ENCODE measurements around the gene EPHB6. TPM values are rescaled to one million over a fixed set of nuclear protein-coding genes. Genes with fewer than 3 reads are reported as not detected.

EPHB6 gene
- total RNA-seq, 2 donors from 2014 or later = 37.1 to 84.0 TPM

DNA sequence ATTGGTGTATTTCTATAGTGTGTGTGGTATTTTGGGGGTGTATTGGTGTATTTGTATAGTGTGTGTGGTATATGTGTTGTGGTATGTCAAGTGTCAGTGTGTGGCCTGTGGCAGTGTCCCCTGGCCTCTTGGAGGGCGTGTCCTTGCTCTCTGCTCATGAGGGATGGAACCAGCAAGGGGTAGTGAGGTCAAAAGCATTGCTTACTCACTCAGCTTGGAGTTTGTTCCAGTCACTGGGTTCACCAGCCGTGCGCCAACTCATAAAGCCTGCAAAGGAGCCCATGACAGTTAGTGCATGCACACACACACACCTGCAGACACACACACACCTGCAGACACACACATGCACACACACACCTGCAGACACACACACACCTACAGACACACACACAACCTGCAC lies 34.9 kb downstream of the EPHB6 start:
- H3K36me3 ChIP-seq (replicated peaks in 1 of 2; ENCODE audit: insufficient read depth in 1 of 2, low read depth in 2 of 2) = no peaks in the 10 kb centered on the region
- H3K27me3 ChIP-seq = no peaks in the 10 kb centered on the region
- intact Hi-C loops (cut with DNase I) = no loop called here
- no peak overlapping the region for H3K4me3 ChIP-seq
- no peaks in the 10 kb centered on the region for H3K4me1 ChIP-seq
- no peak for ATAC-seq
- WGBS, 2 donors = 60 to 64% methylated on average over 3 of the region's 3 CpGs
- TF ChIP-seq POLR2A (IDR thresholded peaks at IDR 0.05) = no peak
- TF ChIP-seq, protein P1, sequence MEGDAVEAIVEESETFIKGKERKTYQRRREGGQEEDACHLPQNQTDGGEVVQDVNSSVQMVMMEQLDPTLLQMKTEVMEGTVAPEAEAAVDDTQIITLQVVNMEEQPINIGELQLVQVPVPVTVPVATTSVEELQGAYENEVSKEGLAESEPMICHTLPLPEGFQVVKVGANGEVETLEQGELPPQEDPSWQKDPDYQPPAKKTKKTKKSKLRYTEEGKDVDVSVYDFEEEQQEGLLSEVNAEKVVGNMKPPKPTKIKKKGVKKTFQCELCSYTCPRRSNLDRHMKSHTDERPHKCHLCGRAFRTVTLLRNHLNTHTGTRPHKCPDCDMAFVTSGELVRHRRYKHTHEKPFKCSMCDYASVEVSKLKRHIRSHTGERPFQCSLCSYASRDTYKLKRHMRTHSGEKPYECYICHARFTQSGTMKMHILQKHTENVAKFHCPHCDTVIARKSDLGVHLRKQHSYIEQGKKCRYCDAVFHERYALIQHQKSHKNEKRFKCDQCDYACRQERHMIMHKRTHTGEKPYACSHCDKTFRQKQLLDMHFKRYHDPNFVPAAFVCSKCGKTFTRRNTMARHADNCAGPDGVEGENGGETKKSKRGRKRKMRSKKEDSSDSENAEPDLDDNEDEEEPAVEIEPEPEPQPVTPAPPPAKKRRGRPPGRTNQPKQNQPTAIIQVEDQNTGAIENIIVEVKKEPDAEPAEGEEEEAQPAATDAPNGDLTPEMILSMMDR (IDR thresholded peaks at IDR 0.05) = no peak
- H3K27ac ChIP-seq = no peak overlapping the region
- DNase-seq = no peak
- no peaks in the 10 kb centered on the region for H3K9me3 ChIP-seq

DNA sequence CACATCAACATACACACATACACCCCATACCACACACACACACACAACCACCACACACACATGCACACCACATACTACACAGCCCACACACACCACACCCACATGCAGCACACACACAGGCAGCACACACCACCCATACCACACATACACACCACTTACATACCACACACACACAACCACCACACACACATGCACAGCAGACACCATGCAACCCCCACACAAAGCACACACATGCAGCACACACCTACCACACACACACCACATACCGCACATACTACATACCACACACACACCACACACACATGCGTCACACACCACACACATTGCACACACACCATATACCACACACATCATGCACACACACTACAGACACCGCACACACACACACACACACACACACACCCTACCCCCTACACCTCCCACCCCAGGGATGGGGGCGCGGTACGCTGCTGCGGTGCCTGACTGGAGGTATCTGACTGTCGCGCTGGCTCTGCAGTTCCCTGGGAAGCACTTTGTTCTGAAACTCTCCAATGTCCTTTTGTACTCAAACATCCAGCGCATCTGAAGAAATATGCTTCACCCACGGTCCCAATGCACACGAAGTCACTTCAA lies 36.1 kb downstream of the EPHB6 start:
- H3K36me3 ChIP-seq (replicated peaks in 1 of 2; ENCODE audit: insufficient read depth in 1 of 2, low read depth in 2 of 2) = no peaks in the 10 kb centered on the region
- no peak for ATAC-seq
- intact Hi-C loops (cut with DNase I) = no loop called here
- no peak overlapping the region for H3K4me3 ChIP-seq
- no peak for DNase-seq
- H3K27me3 ChIP-seq = no peaks in the 10 kb centered on the region
- H3K27ac ChIP-seq = no peak overlapping the region
- H3K4me1 ChIP-seq = no peaks in the 10 kb centered on the region
- no peak for TF ChIP-seq POLR2A (IDR thresholded peaks at IDR 0.05)
- TF ChIP-seq, protein P1 (IDR thresholded peaks at IDR 0.05) = no peak
- H3K9me3 ChIP-seq = no peaks in the 10 kb centered on the region
- 76% methylated on average over 12 of the region's 12 CpGs for WGBS, 2 donors

DNA sequence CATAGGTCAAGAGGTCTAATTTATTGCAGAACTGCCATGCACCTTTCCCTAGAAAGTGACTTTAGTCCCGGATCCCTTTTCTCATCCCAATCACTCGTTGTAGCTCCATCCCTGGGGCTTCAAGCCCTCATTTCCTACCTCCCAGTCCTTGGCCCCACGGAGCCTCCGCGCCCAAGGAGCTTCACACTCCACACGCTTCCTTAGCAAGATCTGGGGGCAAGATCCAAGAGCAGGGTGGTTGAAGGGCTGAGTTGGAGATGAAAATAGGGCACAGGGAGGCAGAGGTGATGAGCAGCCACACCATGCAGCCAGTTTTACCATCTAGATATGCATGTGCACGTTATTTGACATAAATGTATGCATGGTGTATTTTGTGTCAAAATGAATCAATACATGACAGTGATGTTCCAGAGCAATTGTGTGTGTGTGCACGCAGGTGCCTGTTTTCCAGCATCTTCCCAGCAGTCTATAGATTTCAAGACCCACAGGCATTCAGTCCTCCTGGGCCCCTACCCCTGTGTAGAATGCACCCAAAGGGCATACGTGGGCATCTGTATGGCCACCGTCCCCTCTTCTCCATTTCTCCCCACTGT lies 36.7 kb downstream of the EPHB6 start:
- no peak for DNase-seq
- H3K4me1 ChIP-seq = no peaks in the 10 kb centered on the region
- no peaks in the 10 kb centered on the region for H3K36me3 ChIP-seq (replicated peaks in 1 of 2; ENCODE audit: insufficient read depth in 1 of 2, low read depth in 2 of 2)
- no peak overlapping the region for H3K4me3 ChIP-seq
- no peak for ATAC-seq
- no peak for TF ChIP-seq POLR2A (IDR thresholded peaks at IDR 0.05)
- TF ChIP-seq, protein P1 (IDR thresholded peaks at IDR 0.05) = no peak
- H3K27ac ChIP-seq = no peak overlapping the region
- 65 to 73% methylated on average over 10 of the region's 10 CpGs for WGBS, 2 donors
- H3K9me3 ChIP-seq = no peaks in the 10 kb centered on the region
- no peaks in the 10 kb centered on the region for H3K27me3 ChIP-seq
- intact Hi-C loops (cut with DNase I) = no loop called here

DNA sequence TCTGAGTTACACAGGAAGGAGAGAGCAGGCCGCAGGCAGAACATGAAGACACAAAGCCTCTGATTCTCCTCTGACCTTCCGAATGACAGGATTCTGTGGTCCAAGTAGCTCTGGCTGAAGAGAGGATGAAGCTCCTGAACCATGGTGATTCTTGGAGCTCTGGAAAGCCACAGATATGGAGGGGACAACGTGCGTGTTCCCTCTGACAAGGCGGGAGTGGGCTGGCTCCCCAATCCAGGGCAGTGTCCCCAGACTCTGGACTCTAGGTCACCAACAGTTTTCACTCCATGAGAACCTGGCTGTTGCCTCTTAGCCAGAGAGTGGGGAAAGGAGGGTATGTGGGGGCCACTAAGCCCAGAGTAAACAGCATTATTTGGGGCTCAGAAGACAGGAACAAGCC lies 38.1 kb downstream of the EPHB6 start:
- no peaks in the 10 kb centered on the region for H3K4me1 ChIP-seq
- no peak overlapping the region for H3K27ac ChIP-seq
- DNase-seq (no peak), ATAC-seq (no peak)
- 81 to 83% methylated on average over 5 of the region's 5 CpGs for WGBS, 2 donors
- H3K36me3 ChIP-seq (replicated peaks in 1 of 2; ENCODE audit: insufficient read depth in 1 of 2, low read depth in 2 of 2) = no peaks in the 10 kb centered on the region
- no peaks in the 10 kb centered on the region for H3K27me3 ChIP-seq
- TF ChIP-seq, protein P1 (IDR thresholded peaks at IDR 0.05) = no peak
- no peak for TF ChIP-seq POLR2A (IDR thresholded peaks at IDR 0.05)
- H3K4me3 ChIP-seq = no peak overlapping the region
- H3K9me3 ChIP-seq = no peaks in the 10 kb centered on the region
- intact Hi-C loops (cut with DNase I) = no loop called here
